ENCODE measurements around the gene GPR68.

GRCh38 chr14:91228112-91229004, 16.1 kb downstream of the GPR68 start:
- TF ChIP-seq, protein P1, sequence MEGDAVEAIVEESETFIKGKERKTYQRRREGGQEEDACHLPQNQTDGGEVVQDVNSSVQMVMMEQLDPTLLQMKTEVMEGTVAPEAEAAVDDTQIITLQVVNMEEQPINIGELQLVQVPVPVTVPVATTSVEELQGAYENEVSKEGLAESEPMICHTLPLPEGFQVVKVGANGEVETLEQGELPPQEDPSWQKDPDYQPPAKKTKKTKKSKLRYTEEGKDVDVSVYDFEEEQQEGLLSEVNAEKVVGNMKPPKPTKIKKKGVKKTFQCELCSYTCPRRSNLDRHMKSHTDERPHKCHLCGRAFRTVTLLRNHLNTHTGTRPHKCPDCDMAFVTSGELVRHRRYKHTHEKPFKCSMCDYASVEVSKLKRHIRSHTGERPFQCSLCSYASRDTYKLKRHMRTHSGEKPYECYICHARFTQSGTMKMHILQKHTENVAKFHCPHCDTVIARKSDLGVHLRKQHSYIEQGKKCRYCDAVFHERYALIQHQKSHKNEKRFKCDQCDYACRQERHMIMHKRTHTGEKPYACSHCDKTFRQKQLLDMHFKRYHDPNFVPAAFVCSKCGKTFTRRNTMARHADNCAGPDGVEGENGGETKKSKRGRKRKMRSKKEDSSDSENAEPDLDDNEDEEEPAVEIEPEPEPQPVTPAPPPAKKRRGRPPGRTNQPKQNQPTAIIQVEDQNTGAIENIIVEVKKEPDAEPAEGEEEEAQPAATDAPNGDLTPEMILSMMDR (conservative IDR thresholded peaks at IDR 0.05; ENCODE audit: low read depth, low read length), result no peak
- TF ChIP-seq, protein P2, sequence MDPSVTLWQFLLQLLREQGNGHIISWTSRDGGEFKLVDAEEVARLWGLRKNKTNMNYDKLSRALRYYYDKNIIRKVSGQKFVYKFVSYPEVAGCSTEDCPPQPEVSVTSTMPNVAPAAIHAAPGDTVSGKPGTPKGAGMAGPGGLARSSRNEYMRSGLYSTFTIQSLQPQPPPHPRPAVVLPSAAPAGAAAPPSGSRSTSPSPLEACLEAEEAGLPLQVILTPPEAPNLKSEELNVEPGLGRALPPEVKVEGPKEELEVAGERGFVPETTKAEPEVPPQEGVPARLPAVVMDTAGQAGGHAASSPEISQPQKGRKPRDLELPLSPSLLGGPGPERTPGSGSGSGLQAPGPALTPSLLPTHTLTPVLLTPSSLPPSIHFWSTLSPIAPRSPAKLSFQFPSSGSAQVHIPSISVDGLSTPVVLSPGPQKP (IDR thresholded peaks at IDR 0.05; ENCODE audit: borderline replicate concordance, low read depth, low read length), result no peak
- TF ChIP-seq MAZ (IDR thresholded peaks at IDR 0.05; ENCODE audit: borderline replicate concordance, low read depth, low read length) (no peak), POLR2A (IDR thresholded peaks at IDR 0.05; ENCODE audit: low read depth, low read length) (no peak), RAD21 (IDR thresholded peaks at IDR 0.05; ENCODE audit: low read length) (no peak), MAFK (IDR thresholded peaks at IDR 0.05; ENCODE audit: low read depth, low read length) (no peak), CHD1 (IDR thresholded peaks at IDR 0.05; ENCODE audit: low read depth, low read length) (no peak)

Measured in IMR-90 (cell line).